HG02981 (cell line): ENCODE results near the gene EML1.

ENCODE experiments used
- ATAC-seq: cut with Tn5 transposase; IDR thresholded peaks from one replicate; pipeline ENCODE4 v1.9.1; 2021; ENCODE audit warnings: mild to moderate bottlenecking, moderate library complexity; ENCODE audit not compliant: unreplicated experiment

The EML1 gene

DNA sequence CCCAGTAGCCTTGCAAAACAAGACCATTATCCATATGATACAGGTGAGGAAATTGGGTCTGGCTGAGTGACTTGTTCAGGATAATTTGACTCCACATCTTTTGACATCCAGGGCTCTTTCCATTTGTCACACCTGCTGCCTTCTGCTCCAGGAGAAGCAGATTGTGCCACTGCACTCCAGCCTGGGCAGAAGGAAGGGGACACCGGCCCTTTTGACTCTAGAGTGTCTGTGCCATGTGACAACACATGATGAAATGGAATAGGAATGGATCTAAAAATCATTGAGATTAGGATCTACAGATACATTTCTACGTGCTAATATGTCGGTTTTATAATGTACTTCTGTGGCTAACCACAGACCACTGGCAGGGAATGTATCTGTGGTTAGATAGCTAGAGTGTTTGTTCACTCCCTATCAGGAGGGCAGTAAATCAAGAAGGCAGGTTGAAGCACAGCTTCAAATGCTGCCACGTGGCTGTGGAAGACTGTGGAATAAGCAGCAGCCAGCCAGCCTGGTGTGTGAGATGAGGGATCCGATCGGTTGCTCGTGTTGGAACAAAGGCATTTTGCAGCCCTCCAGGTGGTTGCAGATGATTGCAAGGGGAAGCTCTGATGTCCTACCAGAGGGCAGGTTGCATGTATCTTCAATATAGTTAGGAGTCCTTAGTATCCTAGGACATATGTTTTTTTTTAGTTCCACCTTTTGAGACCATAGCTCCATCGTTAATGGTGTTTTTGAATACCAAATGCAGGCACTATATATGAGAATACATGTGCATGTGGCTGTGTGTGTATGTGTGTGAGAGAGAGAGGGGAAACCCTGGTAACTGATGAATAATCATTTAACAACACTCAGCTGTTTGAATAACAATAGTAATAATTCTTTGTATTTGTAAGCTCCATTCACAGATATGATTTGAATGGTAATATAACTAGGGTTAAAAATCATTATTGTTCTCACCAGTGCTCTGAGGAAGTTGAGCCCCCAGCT, 28.6 kb downstream of the EML1 start:
- ATAC-seq, result no peak

- ATAC-seq, result no peak
These were observed 29.7 kb downstream of the EML1 start for GRCh38 chr14:99822800-99823455.

GRCh38 chr14:99824776-99825175, 31.6 kb downstream of the EML1 start:
- no peak for ATAC-seq

DNA sequence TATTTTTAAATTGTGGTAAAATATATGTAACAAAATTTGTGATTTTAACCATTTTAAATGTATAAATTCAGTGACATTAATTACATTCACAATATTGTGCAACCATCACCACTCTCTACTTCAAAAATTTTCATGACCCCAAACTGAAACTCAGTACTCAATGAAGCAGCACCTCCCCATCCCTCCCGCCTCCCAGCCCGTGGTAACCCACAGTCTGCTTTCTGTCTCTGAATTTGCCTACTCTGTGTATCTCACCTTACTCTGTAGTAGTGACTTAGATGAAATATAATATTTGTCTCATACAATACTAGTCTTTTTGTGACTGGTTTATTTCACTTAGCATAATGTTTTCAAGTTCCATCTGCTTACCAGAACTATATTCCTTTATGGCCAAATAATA, 36.2 kb downstream of the EML1 start:
- no peak for ATAC-seq

GRCh38 chr14:99831303-99831702, 38.1 kb downstream of the EML1 start:
- ATAC-seq, result no peak

- no peak for ATAC-seq
These were observed 38.9 kb downstream of the EML1 start for GRCh38 chr14:99831903-99832685.

GRCh38 chr14:99837822-99838221, 44.6 kb downstream of the EML1 start:
- no peak for ATAC-seq

DNA sequence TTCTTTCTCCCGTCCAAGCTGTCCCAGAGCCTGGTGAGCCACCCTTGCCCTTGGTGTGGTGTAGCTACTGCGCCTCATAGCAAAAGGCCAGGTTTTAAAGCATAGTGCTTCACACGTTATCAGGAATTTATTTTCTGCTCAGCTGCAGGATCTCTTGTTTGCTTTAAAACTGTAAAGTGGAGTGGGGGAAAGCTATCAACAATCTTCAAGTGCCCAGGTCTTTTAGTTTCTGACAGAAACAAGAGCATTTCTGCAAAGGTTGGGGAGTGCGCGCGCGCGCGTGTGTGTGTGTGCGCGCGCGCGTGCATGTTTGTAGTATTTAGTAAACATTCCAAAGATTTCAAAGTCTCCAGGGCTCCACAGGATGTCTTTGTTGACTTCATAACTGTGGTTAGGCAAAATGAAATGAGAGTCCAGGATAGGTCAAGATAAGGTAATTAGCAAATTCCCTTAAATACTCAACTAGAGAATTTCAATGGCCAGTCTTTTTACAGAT, 45.5 kb downstream of the EML1 start:
- ATAC-seq, result no peak

GRCh38 chr14:99839696-99840095, 46.5 kb downstream of the EML1 start:
- no peak for ATAC-seq

DNA sequence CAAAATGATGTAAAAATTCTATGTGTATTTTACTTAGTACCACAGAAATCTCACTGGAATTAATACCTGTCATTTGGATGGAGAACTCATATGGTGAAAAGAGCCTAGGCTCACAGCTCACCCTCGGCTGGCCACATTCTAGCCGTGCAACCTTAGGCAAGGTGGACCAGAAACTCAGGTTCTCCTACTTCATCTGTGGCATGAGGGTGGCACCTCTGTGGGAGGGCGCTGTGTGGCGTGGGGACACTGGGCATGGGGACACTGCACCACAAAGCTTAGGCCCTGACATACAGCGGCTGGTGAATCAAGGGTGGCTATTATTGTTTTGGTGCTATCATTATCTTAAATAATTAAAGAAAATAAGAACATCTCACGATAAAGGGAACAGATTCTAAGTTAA, 47.1 kb downstream of the EML1 start:
- no peak for ATAC-seq

DNA sequence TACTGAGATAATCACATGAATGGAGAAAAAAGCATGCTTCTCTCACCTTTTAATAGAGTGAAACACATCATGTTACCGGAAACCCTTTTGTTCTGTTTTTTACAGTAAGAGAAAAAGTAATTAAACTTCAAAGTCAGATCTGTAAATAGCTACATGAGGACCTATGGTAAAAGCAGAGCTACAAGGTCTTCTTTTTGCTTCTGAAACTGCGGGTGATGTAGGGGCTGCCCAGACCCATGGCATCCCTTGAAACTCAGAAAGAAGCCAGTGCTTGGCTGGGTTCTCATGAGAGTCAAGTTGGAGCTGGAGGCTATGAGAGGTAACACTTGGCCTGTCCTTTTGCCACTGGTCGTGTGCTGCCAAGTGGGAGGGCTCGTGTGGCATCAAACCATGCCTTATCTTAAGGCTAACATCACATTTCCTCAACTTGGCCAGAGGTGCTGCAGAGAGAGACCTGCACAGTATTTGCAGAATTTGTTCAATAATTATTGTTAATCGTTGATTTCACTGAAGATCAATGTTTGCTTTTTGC, 47.6 kb downstream of the EML1 start:
- ATAC-seq, result no peak

DNA sequence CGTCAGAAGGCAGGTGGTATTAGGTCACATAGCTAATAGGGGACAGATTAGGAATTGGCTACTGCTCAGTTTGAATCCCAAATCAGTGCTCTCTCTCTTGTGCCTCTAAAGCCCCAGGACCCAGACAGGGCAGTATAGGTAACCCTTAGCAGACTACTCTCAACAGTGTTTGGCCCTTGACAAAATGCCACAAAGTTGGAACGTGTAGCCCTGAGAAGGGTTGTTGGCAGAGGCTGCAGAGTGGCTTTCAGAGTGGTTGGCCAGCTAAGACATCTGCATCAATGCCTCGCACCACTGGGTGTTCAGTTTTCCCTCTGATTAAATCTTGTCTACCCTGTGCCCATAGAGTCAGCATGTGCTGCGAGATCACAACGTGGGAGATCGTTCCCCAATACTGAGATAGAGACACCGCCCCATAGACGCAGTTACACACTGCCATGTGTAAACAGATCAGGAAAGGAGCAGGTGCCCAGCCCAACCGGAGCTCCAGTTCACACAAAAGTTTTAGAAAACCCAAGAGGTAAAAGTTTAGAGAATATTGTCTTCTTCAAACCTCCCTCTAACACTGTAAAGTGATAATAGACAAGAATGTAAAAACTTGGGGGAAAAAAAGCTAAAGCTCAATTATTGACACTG, 48.3 kb downstream of the EML1 start:
- no peak for ATAC-seq

DNA sequence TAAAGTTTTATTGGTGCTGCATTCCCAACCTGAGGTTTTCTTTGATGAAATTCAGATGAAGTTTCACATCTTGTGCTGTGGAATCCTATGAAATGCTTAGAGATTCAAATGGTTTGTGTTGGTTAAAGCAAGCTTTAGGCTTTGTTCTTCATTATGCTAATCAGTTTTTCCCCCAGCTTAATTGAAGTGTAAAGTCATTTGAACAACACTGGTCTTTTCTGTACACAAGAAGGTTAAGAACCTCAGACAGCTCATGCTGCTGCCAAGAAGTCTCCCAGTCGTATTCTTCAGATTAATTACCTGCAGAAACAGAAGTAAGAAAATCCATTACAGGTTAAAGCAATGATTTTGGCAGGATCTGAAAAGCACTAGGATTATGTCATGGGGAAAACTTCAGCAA, 48.9 kb downstream of the EML1 start:
- ATAC-seq, result no peak

DNA sequence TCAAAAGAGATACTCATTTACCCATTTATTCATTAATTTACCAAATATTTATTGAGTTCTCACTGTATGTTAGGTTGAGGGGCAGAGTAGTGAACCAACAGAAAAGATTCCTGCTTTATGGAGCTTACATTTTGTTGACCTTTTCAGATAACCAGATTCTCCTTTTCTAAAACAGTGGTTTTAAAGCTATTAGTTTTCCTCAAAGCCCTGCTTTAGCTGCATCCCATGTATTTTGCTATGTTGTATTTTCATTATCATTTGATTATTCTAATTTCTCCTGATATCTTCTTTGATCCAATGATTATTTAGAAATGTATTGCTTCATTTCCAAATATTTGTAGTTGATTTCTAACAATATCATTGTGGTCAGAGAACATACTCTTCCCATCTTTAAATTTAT, 53.6 kb downstream of the EML1 start:
- no peak for ATAC-seq

DNA sequence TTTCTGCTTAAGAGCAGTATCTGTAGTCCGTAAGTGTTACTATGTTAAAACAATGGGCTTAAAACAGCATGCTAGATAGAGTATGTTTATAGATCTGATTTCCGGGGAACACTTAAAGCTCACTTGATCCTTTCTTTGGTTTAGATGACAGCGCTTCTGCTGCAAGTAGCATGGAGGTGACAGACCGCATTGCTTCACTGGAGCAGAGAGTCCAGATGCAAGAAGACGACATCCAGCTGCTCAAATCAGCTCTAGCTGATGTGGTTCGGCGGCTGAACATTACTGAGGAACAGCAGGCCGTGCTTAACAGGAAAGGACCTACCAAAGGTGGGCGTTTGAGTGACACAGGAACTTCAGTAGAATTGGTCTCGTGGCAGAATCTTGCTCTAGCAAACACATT, 57.5 kb downstream of the EML1 start:
- ATAC-seq, result no peak

- no peak for ATAC-seq
These were observed 59.4 kb downstream of the EML1 start for GRCh38 chr14:99852578-99852977.

GRCh38 chr14:99853206-99853605, 60.0 kb downstream of the EML1 start:
- no peak for ATAC-seq

GRCh38 chr14:99854831-99855230, 61.6 kb downstream of the EML1 start:
- ATAC-seq, result no peak

DNA sequence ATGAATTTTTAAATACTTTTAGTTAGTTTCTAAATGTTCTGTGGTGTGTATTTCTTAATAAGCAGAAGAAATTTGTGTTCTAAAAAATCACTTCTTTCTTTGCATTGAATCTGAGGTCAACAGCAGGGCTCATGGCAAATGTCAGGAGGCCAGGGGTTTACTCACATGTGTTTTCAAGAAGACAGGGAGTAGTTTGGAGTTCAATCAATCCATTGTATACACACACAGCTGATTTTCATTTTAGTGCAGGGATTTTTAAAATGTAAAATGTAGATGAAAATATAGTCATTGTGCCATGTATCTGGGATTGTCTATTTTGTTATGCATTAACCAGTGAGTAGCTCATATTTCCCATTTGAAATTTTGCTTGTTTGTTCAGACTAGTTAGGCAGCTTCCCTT, 62.1 kb downstream of the EML1 start:
- ATAC-seq, result no peak

- no peak for ATAC-seq
These were observed 64.3 kb downstream of the EML1 start for GRCh38 chr14:99857551-99857950.

- ATAC-seq, result no peak
These were observed 67.0 kb downstream of the EML1 start for GRCh38 chr14:99860219-99860618.
